SU-DHL-6 (cell line): Measurements from ENCODE around the gene LAMA2.

Experiments used
- H2AFZ ChIP-seq: fragments of 200-600 bp; sonication (generic); 2 replicates; pipeline ENCODE4 v1.6.1; 2014; ENCODE audit warnings: low read depth, mild to moderate bottlenecking, moderate library complexity, mixed read lengths, antibody characterized with exemption, low read length; ENCODE audit not compliant: severe bottlenecking
- H3F3A ChIP-seq: fragments of 200-600 bp; shearing (Covaris generic); 2 replicates; pipeline ENCODE4 v1.6.0; 2016; ENCODE audit warnings: antibody characterized with exemption, mild to moderate bottlenecking; ENCODE audit not compliant: insufficient read depth
- H3K27ac ChIP-seq: fragments of 200-600 bp; sonication (generic); 2 replicates; pipeline ENCODE4 v1.5.1; 2016; ENCODE audit warnings: low read depth, mild to moderate bottlenecking, low read length, moderate library complexity, mixed read lengths
- H3K27me3 ChIP-seq: fragments of 200-600 bp; sonication (generic), shearing (Covaris generic); 2 replicates; pipeline ENCODE4 v1.6.0; 2014; ENCODE audit warnings: mild to moderate bottlenecking, low read length
- H3K36me3 ChIP-seq: fragments of 200-600 bp; sonication (generic); 2 replicates; pipeline ENCODE4 v1.6.1; 2014; ENCODE audit warnings: mild to moderate bottlenecking, low read length, mixed read lengths
- H3K4me2 ChIP-seq: fragments of 300-600, 200-600 bp; shearing (Covaris generic), sonication (generic); 2 replicates; pipeline ENCODE4 v1.6.0; 2014; ENCODE audit warnings: low read length, low read depth, mild to moderate bottlenecking; ENCODE audit not compliant: poor library complexity, severe bottlenecking
- H3K4me3 ChIP-seq: fragments of 200-600 bp; sonication (generic); 2 replicates; pipeline ENCODE4 v1.5.1; 2014; ENCODE audit warnings: antibody characterized with exemption, low read length, mild to moderate bottlenecking, mixed read lengths; ENCODE audit not compliant: insufficient read depth, poor library complexity, severe bottlenecking
- H3K79me2 ChIP-seq: fragments of 200-600 bp; sonication (generic); 2 replicates; pipeline ENCODE4 v1.6.1; 2014; ENCODE audit warnings: mild to moderate bottlenecking, low read length, moderate library complexity; ENCODE audit not compliant: insufficient read depth
- H3K9ac ChIP-seq: fragments of 200-600 bp; sonication (generic); 2 replicates; pipeline ENCODE4 v1.7.0; 2014; ENCODE audit warnings: mild to moderate bottlenecking, low read length
- H3K9me2 ChIP-seq: fragments of 200-600 bp; sonication (generic); replicated peaks from 2 replicates; pipeline ENCODE4 v1.6.1; 2014; ENCODE audit warnings: low read length; ENCODE audit not compliant: insufficient read depth
- H3K9me3 ChIP-seq: fragments of 200-600 bp; sonication (generic); 2 replicates; pipeline ENCODE4 v1.6.1; 2014; ENCODE audit warnings: low read length, mixed read lengths; ENCODE audit not compliant: insufficient read depth
- H4K20me1 ChIP-seq: fragments of 200-600 bp; sonication (generic); 2 replicates; pipeline ENCODE4 v1.6.1; 2014; ENCODE audit warnings: low read depth, mild to moderate bottlenecking, antibody characterized with exemption, low read length, moderate library complexity, mixed read lengths
- EZH2phosphoT487 ChIP-seq: fragments of 200-600 bp; sonication (generic), shearing (Covaris generic); conservative IDR thresholded peaks from 2 replicates; pipeline ENCODE4 v1.6.1; 2018; ENCODE audit warnings: mild to moderate bottlenecking, antibody characterized with exemption, low read length, moderate library complexity, mixed read lengths
- TF ChIP-seq, protein P1 (sequence below): fragments of 200-600 bp; sonication (generic); IDR thresholded peaks from one replicate; pipeline ENCODE4 v1.5.1; 2017; ENCODE audit warnings: antibody characterized with exemption, mild to moderate bottlenecking, low read length, moderate library complexity; ENCODE audit not compliant: insufficient read depth, poor library complexity, severe bottlenecking

The LAMA2 gene

DNA sequence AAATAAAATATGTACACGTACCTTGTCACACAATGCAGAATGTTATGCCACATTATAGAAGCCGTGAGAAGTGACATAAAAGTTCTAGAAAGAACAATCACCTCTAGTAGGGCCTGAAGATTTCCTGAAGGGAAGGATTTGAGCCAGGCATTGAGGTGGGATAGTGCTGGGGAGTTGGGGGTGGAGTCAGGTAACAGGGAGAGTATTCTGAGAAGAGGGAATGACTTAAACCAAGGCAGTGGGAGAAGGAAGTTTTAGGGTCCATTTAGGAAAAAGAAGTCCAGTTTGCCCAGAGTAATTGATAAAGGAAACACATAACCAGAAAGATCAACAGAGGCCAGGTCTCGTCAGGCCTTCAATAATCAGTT lies 564.2 kb downstream of the LAMA2 start:
- H4K20me1 ChIP-seq: no peaks in the 10 kb centered on the region
- no peak for TF ChIP-seq EZH2phosphoT487
- TF ChIP-seq, protein P1, sequence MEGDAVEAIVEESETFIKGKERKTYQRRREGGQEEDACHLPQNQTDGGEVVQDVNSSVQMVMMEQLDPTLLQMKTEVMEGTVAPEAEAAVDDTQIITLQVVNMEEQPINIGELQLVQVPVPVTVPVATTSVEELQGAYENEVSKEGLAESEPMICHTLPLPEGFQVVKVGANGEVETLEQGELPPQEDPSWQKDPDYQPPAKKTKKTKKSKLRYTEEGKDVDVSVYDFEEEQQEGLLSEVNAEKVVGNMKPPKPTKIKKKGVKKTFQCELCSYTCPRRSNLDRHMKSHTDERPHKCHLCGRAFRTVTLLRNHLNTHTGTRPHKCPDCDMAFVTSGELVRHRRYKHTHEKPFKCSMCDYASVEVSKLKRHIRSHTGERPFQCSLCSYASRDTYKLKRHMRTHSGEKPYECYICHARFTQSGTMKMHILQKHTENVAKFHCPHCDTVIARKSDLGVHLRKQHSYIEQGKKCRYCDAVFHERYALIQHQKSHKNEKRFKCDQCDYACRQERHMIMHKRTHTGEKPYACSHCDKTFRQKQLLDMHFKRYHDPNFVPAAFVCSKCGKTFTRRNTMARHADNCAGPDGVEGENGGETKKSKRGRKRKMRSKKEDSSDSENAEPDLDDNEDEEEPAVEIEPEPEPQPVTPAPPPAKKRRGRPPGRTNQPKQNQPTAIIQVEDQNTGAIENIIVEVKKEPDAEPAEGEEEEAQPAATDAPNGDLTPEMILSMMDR: no peak

DNA sequence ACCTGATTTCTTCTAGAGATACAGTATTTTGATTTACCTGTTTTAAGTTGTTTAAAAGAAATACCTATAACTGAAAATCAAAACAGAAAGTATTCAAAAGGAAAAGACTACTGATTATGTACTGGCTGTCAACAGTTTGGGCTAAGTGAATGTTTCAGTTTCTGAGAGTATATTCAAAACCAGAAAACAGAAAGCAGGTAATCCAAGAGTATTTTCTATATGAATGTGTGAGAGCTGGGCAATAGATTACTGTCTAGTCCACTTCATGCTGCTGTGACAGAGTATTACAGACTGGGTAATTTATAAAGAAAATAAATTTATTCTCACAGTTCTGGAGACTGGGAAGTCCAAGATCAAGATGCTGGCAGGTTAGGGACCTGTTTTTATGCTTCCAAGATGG lies 566.0 kb downstream of the LAMA2 start:
- no peak for TF ChIP-seq EZH2phosphoT487
- TF ChIP-seq, protein P1: no peak
- Histone ChIP-seq H3K9me2 (no peaks in the 10 kb centered on the region), H3K4me2 (no peak overlapping the region), H3K36me3 (no peaks in the 10 kb centered on the region), H3K9me3 (no peaks in the 10 kb centered on the region), H3K27ac (no peak overlapping the region), H3K4me3 (no peak overlapping the region), H3K9ac (no peak overlapping the region), H3K79me2 (no peaks in the 10 kb centered on the region), H3F3A (no peaks in the 10 kb centered on the region), H2AFZ (no peak overlapping the region), H3K27me3 (no peaks in the 10 kb centered on the region), H4K20me1 (no peaks in the 10 kb centered on the region)

More for the DNA sequence above, 564.2 kb downstream of the LAMA2 start:
- Histone ChIP-seq H3K27ac (no peak overlapping the region), H3K4me2 (no peak overlapping the region), H3K79me2 (no peaks in the 10 kb centered on the region), H3F3A (no peaks in the 10 kb centered on the region), H3K27me3 (no peaks in the 10 kb centered on the region), H3K4me3 (no peak overlapping the region), H3K9me2 (no peaks in the 10 kb centered on the region), H3K36me3 (no peaks in the 10 kb centered on the region), H2AFZ (no peak overlapping the region), H3K9me3 (no peaks in the 10 kb centered on the region), H3K9ac (no peak overlapping the region)

DNA sequence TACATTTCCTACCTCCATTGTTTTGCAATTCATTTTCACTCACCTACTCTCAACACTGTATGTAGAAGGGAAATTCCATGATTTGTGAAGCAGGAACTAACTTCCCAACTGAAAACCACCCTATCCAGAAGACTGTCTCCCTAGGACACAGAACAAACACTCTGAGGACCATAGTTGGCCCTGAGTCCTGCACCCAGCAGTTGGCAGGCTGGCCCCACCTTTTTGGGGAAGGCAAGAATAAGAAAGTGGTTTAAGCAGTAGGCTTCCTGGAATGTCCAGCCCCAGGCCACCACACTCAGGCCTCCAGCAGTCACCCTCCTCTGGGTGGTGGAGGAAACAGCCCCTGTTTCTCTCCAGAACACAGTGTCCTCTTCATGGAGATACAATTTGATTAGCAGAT lies 568.2 kb downstream of the LAMA2 start:
- no peak overlapping the region for H2AFZ ChIP-seq
- no peak overlapping the region for H3K4me2 ChIP-seq
- H3K79me2 ChIP-seq: no peaks in the 10 kb centered on the region
- no peaks in the 10 kb centered on the region for H4K20me1 ChIP-seq
- H3K27me3 ChIP-seq: no peaks in the 10 kb centered on the region
- H3K9me2 ChIP-seq: no peaks in the 10 kb centered on the region
- no peaks in the 10 kb centered on the region for H3F3A ChIP-seq
- TF ChIP-seq, protein P1: no peak
- TF ChIP-seq EZH2phosphoT487: no peak
- H3K9me3 ChIP-seq: no peaks in the 10 kb centered on the region
- H3K36me3 ChIP-seq: no peaks in the 10 kb centered on the region
- H3K9ac ChIP-seq: no peak overlapping the region
- H3K27ac ChIP-seq: no peak overlapping the region
- no peak overlapping the region for H3K4me3 ChIP-seq

DNA sequence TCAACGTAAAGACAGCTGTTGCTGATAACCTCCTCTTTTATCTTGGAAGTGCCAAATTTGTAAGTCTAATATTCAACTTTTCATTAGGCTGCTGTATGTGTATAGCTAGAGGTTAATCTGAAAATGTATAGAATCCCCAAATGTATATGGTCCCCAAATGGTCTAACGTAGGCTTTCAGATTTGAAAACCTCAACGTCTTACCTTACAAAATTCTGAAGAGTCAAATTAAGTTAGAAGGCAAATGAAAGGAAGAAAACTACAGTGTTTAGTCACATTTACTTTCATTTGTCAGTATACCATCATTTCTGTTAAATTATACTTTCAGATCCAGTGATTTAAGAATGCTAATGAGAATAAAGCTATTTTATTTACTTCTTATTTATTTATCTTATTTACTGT lies 570.1 kb downstream of the LAMA2 start:
- no peaks in the 10 kb centered on the region for H3K9me3 ChIP-seq
- no peak overlapping the region for H3K4me3 ChIP-seq
- H2AFZ ChIP-seq: no peak overlapping the region
- H4K20me1 ChIP-seq: no peaks in the 10 kb centered on the region
- no peak overlapping the region for H3K9ac ChIP-seq
- no peak for TF ChIP-seq EZH2phosphoT487
- TF ChIP-seq, protein P1: no peak
- no peaks in the 10 kb centered on the region for H3K27me3 ChIP-seq
- no peaks in the 10 kb centered on the region for H3K79me2 ChIP-seq
- no peak overlapping the region for H3K4me2 ChIP-seq
- no peaks in the 10 kb centered on the region for H3F3A ChIP-seq
- H3K9me2 ChIP-seq: no peaks in the 10 kb centered on the region
- no peak overlapping the region for H3K27ac ChIP-seq
- H3K36me3 ChIP-seq: no peaks in the 10 kb centered on the region
